ENCODE data around the gene SPECC1. TPM values are rescaled to one million over a fixed set of nuclear protein-coding genes. Genes with fewer than 3 reads are reported as not detected.
"Not testable (repeated sequence)": the region's sequence is repeated elsewhere in the genome, so short reads cannot be mapped to it uniquely, and the experiment has no call there.

SPECC1 gene
- total and polyA plus RNA-seq, 2 of the 4 experiments (the other 2 are of a cell fraction), result 16.9 to 26.2 TPM

DNA sequence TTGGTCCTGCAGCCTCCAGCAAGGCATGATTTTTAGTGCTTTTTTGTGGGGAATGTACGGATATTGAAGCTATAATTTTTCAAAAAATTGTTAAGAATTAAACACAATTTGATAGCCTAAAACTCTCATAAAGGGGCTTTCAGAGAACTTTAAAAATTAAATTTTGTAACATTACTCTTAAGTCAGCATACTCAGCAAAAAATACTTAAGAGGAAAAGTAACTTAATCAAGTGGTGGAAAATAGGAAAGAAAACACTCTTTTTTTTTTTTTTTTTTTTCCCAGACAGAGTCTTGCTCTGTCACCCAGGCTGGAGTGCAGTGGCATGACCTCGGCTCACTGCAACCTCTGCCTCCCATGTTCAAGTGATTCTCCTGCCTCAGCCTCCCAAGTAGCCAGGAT is 46.2 kb upstream of the SPECC1 start:
- CTCF ChIA-PET; in situ Hi-C loops (cut with MboI; ENCODE audit: low sequenced_read_pairs); H3K4me3 ChIP-seq (ENCODE audit: insufficient read depth, low read depth, low read length): not testable (repeated sequence)

More for the DNA sequence above, 46.2 kb upstream of the SPECC1 start:
- DNase-seq; H4K5ac ChIP-seq (ENCODE audit: low read depth, low read length); H2BK20ac ChIP-seq (ENCODE audit: low read depth, low read length); H3K56ac ChIP-seq (ENCODE audit: extremely low read depth, insufficient read depth, low read length); H3K23ac ChIP-seq (ENCODE audit: low read depth, low read length); BruUV-seq (replicated peaks); H3K14ac ChIP-seq (replicated peaks; ENCODE audit: low read depth, low read length); H4K8ac ChIP-seq (ENCODE audit: low read depth in 2 of 2, low read length in 2 of 2); H2AFZ ChIP-seq (replicated peaks; ENCODE audit: low read length, poor library complexity); H3K18ac ChIP-seq (ENCODE audit: low read depth, low read length); H3K4me2 ChIP-seq (ENCODE audit: low read depth, low read length); intact Hi-C loops (cut with micrococcal nuclease); H3K9me3 ChIP-seq (ENCODE audit: control insufficient read depth, insufficient read depth, low read length); H4K20me1 ChIP-seq (ENCODE audit: insufficient read depth, low read length); H3K9ac ChIP-seq (ENCODE audit: low read depth, low read length); H2BK5ac ChIP-seq (ENCODE audit: low read depth, low read length, poor library complexity, severe bottlenecking); ATAC-seq (ENCODE audit: low read depth); H4K91ac ChIP-seq (ENCODE audit: insufficient read depth, low read depth, low read length); H3K9me1 ChIP-seq (ENCODE audit: insufficient read depth, low read length); H2BK120ac ChIP-seq (ENCODE audit: low read depth, low read length); H2BK15ac ChIP-seq (ENCODE audit: low read depth, low read length); H2AK5ac ChIP-seq (ENCODE audit: low read depth, low read length); H3K27ac ChIP-seq (ENCODE audit: insufficient read depth, low read length); H3K4me1 ChIP-seq (ENCODE audit: control insufficient read depth, insufficient read depth, low read length); H2AK9ac ChIP-seq (replicated peaks; ENCODE audit: low read depth, low read length, poor library complexity); H3K4ac ChIP-seq (ENCODE audit: low read depth, low read length); POLR2A ChIA-PET (ENCODE audit: unreplicated experiment); H3K27me3 ChIP-seq (ENCODE audit: control insufficient read depth, insufficient read depth, low read length); dilution Hi-C loops (cut with HindIII; ENCODE audit: low sequenced_read_pairs, unreplicated experiment): not testable (repeated sequence)
- WGBS, 2 experiments (ENCODE audit: extremely low coverage in 2 of 2, insufficient read length in 1 of 2), result no CpG with 5 or more reads among the region's 2 CpGs
- H3K36me3 ChIP-seq (ENCODE audit: control insufficient read depth, insufficient read depth, low read length), result peaks cover 21% of the 10 kb centered on the region
- peaks cover 12 to 27% of the 10 kb centered on the region in 2 experiments for H3K79me1 ChIP-seq (ENCODE audit: low read depth in 1 of 2, low read length in 2 of 2)

Data from IMR-90 (cell line).